GM12874 (cell line): ENCODE results near the gene FUT8.

ENCODE experiments used
- CTCF ChIP-seq: IDR thresholded peaks from 2 replicates; pipeline ENCODE4 v1.5.1; 2011; ENCODE audit warnings: low read depth, mild to moderate bottlenecking, control low read depth, low read length, moderate library complexity; ENCODE audit not compliant: insufficient read depth

Gene FUT8

GRCh38 chr14:65408113-65408512 lies 4.4 kb upstream of the FUT8 start:
- TF ChIP-seq CTCF: no peak

GRCh38 chr14:65410640-65411039 lies 1.9 kb upstream of the FUT8 start:
- no peak for TF ChIP-seq CTCF

GRCh38 chr14:65411656-65412031 lies 886 bp upstream of the FUT8 start:
- no peak for TF ChIP-seq CTCF

GRCh38 chr14:65412856-65413738 lies 567 bp downstream of the FUT8 start:
- TF ChIP-seq CTCF: peak; percentile 3; the same call in 1 of the 2 replicates

GRCh38 chr14:65413739-65414045 lies 1.2 kb downstream of the FUT8 start:
- TF ChIP-seq CTCF: no peak

GRCh38 chr14:65414961-65415589 lies 2.5 kb downstream of the FUT8 start:
- peak; percentile 37; the same call in 1 of the 2 replicates for TF ChIP-seq CTCF

GRCh38 chr14:65415613-65416012 lies 3.1 kb downstream of the FUT8 start:
- no peak for TF ChIP-seq CTCF
